ENCODE measurements around the gene ZNRF1.

Gene ZNRF1

DNA sequence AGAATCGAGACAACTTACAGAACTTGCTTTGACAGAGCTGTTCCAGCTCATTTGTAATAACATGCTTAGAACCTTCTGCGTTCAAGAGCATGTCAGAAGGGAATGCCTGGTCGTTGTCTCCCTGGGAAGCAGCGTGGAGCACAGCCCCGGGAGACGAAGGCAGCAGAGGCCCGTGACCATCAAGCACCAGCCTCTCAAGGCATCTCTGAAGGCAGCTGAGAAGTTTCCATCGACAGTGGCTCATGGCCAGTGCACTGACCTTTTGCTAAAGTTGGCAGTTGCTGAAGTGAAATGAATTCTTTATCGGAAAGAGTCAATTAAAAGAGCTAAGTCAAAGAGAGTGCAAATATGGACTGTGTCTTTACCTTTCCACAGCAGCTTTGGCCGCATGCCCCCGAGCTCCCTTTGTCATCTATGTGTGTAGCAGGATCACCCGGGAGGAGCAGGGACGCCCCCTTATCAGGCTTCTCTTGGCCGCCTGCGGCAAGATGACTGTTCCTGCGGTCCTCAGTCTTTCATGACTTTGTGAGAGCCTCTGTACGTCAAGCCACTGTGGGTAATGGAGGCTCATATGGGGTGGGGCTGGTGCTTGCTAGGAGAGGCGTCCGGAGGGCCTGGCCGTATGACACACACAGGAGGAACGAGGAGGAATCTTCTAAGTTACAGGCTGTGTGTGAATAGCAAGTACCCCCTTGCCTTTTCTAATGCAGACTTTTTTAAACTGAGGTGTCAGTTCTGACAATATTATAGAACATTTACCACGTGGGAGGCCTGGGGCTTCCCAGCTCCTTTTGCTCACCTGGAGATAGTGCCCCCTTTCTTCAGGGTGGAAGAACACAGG lies 63.5 kb downstream of the ZNRF1 start:
- Histone ChIP-seq H3K36me3 (ENCODE audit: insufficient read depth, low read length) (no peaks in the 10 kb centered on the region), H3K27me3 (ENCODE audit: insufficient read depth, low read length) (no peaks in the 10 kb centered on the region), H3K9me3 (ENCODE audit: low read length) (no peaks in the 10 kb centered on the region), H2AFZ (ENCODE audit: low read depth, low read length) (no peak overlapping the region), H3K4me3 (ENCODE audit: low read length) (no peak overlapping the region), H3K4me1 (ENCODE audit: insufficient read depth, low read length) (no peaks in the 10 kb centered on the region)

GRCh38 chr16:75062976-75063346 lies 64.1 kb downstream of the ZNRF1 start:
- Histone ChIP-seq H3K36me3 (ENCODE audit: insufficient read depth, low read length) (no peaks in the 10 kb centered on the region), H3K4me3 (ENCODE audit: low read length) (no peak overlapping the region), H3K4me1 (ENCODE audit: insufficient read depth, low read length) (no peaks in the 10 kb centered on the region), H3K9me3 (ENCODE audit: low read length) (no peaks in the 10 kb centered on the region), H3K27me3 (ENCODE audit: insufficient read depth, low read length) (no peaks in the 10 kb centered on the region), H2AFZ (ENCODE audit: low read depth, low read length) (no peak overlapping the region)

GRCh38 chr16:75063549-75064088 lies 64.8 kb downstream of the ZNRF1 start:
- no peaks in the 10 kb centered on the region for H3K4me1 ChIP-seq (ENCODE audit: insufficient read depth, low read length)
- no peak overlapping the region for H3K4me3 ChIP-seq (ENCODE audit: low read length)
- H3K36me3 ChIP-seq (ENCODE audit: insufficient read depth, low read length) = no peaks in the 10 kb centered on the region
- no peak overlapping the region for H2AFZ ChIP-seq (ENCODE audit: low read depth, low read length)
- H3K27me3 ChIP-seq (ENCODE audit: insufficient read depth, low read length) = no peaks in the 10 kb centered on the region
- H3K9me3 ChIP-seq (ENCODE audit: low read length) = no peaks in the 10 kb centered on the region

- Histone ChIP-seq H3K27me3 (ENCODE audit: insufficient read depth, low read length) (no peaks in the 10 kb centered on the region), H3K36me3 (ENCODE audit: insufficient read depth, low read length) (no peaks in the 10 kb centered on the region), H2AFZ (ENCODE audit: low read depth, low read length) (no peak overlapping the region), H3K4me3 (ENCODE audit: low read length) (no peak overlapping the region), H3K9me3 (ENCODE audit: low read length) (no peaks in the 10 kb centered on the region), H3K4me1 (ENCODE audit: insufficient read depth, low read length) (no peaks in the 10 kb centered on the region)
Observed at GRCh38 chr16:75064403-75065148, 65.8 kb downstream of the ZNRF1 start.

DNA sequence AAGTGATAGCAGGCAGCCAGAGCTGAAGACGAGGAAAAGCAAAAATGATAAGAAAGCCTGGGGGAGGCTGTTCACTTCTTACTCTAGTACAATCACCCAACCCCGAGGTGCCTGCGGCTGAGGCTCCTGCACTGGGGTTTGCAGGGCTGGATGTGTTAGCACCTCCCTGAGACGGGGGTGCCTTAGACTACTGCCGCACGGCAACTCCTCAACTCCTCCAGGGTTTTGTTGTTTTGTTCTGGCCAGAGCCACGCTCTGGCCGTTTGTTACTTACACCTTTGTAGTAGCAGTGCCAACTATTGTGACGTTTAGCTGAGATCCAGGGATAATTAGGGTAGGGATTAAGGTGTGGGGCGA lies 66.3 kb downstream of the ZNRF1 start:
- H3K27me3 ChIP-seq (ENCODE audit: insufficient read depth, low read length) = no peaks in the 10 kb centered on the region
- H3K4me3 ChIP-seq (ENCODE audit: low read length) = no peak overlapping the region
- H3K36me3 ChIP-seq (ENCODE audit: insufficient read depth, low read length) = no peaks in the 10 kb centered on the region
- H3K4me1 ChIP-seq (ENCODE audit: insufficient read depth, low read length) = no peaks in the 10 kb centered on the region
- no peaks in the 10 kb centered on the region for H3K9me3 ChIP-seq (ENCODE audit: low read length)
- no peak overlapping the region for H2AFZ ChIP-seq (ENCODE audit: low read depth, low read length)

GRCh38 chr16:75065521-75066149 lies 66.8 kb downstream of the ZNRF1 start:
- H2AFZ ChIP-seq (ENCODE audit: low read depth, low read length) = no peak overlapping the region
- no peak overlapping the region for H3K4me3 ChIP-seq (ENCODE audit: low read length)
- H3K36me3 ChIP-seq (ENCODE audit: insufficient read depth, low read length) = no peaks in the 10 kb centered on the region
- H3K27me3 ChIP-seq (ENCODE audit: insufficient read depth, low read length) = no peaks in the 10 kb centered on the region
- peaks cover 2% of the 10 kb centered on the region for H3K4me1 ChIP-seq (ENCODE audit: insufficient read depth, low read length)
- H3K9me3 ChIP-seq (ENCODE audit: low read length) = no peaks in the 10 kb centered on the region

- Histone ChIP-seq H3K27me3 (ENCODE audit: insufficient read depth, low read length) (no peaks in the 10 kb centered on the region), H3K36me3 (ENCODE audit: insufficient read depth, low read length) (no peaks in the 10 kb centered on the region), H3K9me3 (ENCODE audit: low read length) (peaks cover 2% of the 10 kb centered on the region), H3K4me1 (ENCODE audit: insufficient read depth, low read length) (peaks cover 2% of the 10 kb centered on the region), H2AFZ (ENCODE audit: low read depth, low read length) (no peak overlapping the region), H3K4me3 (ENCODE audit: low read length) (no peak overlapping the region)
Observed at GRCh38 chr16:75066861-75067447, 68.1 kb downstream of the ZNRF1 start.

- Histone ChIP-seq H3K9me3 (ENCODE audit: low read length) (peaks cover 2% of the 10 kb centered on the region), H3K4me3 (ENCODE audit: low read length) (no peak overlapping the region)
Observed at GRCh38 chr16:75068085-75069031, 69.5 kb downstream of the ZNRF1 start.

DNA sequence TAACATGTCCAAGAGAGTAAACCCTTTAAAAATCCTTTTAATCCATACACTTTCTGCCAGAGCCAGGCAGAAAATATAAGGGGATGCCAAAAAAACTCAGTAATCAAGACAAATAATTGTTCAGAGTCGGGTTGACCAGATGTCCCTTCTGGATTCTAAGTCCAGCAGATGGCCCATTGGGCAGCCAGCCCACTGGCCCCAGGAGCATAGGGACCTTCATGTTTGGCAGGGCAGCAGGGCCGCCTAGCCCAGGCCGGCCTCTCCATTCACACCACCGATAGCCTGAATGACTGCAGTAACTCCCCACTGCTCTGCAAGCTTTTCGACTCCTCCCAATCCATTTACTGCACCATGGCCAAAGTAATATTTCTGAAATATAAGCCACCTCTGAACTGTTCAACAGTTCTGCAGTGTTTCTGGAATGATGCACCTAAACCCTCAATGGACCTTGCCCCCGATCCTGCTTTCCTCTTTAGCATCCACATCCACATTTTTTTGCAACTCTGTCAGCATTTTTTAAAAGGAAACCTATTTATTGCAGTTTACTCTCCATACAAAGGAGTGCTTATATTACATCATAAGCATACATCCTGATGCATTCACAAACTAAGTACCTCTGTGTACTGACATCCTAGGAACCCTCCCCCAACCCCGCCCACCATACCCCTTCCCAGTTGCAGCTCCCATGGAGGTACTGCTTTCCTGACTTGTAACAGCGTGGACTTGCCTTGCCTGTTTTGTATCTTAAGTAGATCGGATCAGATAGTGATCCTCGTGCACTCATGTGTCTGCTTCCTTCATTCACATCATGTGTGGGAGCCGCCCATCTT lies 71.4 kb downstream of the ZNRF1 start:
- peaks cover 2% of the 10 kb centered on the region for H3K4me1 ChIP-seq (ENCODE audit: insufficient read depth, low read length)
- no peaks in the 10 kb centered on the region for H3K36me3 ChIP-seq (ENCODE audit: insufficient read depth, low read length)
- no peaks in the 10 kb centered on the region for H3K27me3 ChIP-seq (ENCODE audit: insufficient read depth, low read length)
- H3K4me3 ChIP-seq (ENCODE audit: low read length) = no peak overlapping the region
- no peak overlapping the region for H2AFZ ChIP-seq (ENCODE audit: low read depth, low read length)
- H3K9me3 ChIP-seq (ENCODE audit: low read length) = peaks cover 2% of the 10 kb centered on the region

More at GRCh38 chr16:75068085-75069031, 69.5 kb downstream of the ZNRF1 start:
- H3K27me3 ChIP-seq (ENCODE audit: insufficient read depth, low read length) = no peaks in the 10 kb centered on the region
- H2AFZ ChIP-seq (ENCODE audit: low read depth, low read length) = no peak overlapping the region
- H3K36me3 ChIP-seq (ENCODE audit: insufficient read depth, low read length) = no peaks in the 10 kb centered on the region
- peaks cover 2% of the 10 kb centered on the region for H3K4me1 ChIP-seq (ENCODE audit: insufficient read depth, low read length)

DNA sequence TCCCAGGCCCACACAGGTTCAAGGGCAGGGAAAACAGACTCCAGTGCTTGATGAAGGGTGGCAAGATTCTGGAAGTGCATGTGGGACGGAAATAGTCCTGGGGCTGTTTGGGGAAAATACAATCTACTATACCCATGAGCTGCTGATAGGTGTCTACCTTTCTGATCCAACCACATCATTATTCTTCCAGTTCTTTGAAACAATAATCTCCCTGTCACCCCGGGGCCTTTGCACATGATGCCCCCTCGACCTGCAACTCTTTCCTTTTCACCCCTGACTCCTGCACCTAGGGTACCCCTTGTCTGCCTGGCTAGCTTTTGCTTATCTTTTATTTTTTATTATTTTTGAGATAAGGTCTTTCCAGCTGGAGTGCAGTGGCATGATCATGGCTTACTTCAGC lies 72.8 kb downstream of the ZNRF1 start:
- Histone ChIP-seq H2AFZ (ENCODE audit: low read depth, low read length) (no peak overlapping the region), H3K36me3 (ENCODE audit: insufficient read depth, low read length) (no peaks in the 10 kb centered on the region), H3K4me3 (ENCODE audit: low read length) (no peak overlapping the region), H3K27me3 (ENCODE audit: insufficient read depth, low read length) (no peaks in the 10 kb centered on the region), H3K9me3 (ENCODE audit: low read length) (peaks cover 2% of the 10 kb centered on the region), H3K4me1 (ENCODE audit: insufficient read depth, low read length) (peaks cover 2% of the 10 kb centered on the region)

- Histone ChIP-seq H3K9me3 (ENCODE audit: low read length) (peaks cover 2% of the 10 kb centered on the region), H2AFZ (ENCODE audit: low read depth, low read length) (no peak overlapping the region), H3K4me1 (ENCODE audit: insufficient read depth, low read length) (peaks cover 2% of the 10 kb centered on the region), H3K36me3 (ENCODE audit: insufficient read depth, low read length) (no peaks in the 10 kb centered on the region), H3K27me3 (ENCODE audit: insufficient read depth, low read length) (no peaks in the 10 kb centered on the region), H3K4me3 (ENCODE audit: low read length) (no peak overlapping the region)
Observed at GRCh38 chr16:75072239-75072947, 73.6 kb downstream of the ZNRF1 start.
